ENCODE measurements around the gene COL9A2.

COL9A2 gene

DNA sequence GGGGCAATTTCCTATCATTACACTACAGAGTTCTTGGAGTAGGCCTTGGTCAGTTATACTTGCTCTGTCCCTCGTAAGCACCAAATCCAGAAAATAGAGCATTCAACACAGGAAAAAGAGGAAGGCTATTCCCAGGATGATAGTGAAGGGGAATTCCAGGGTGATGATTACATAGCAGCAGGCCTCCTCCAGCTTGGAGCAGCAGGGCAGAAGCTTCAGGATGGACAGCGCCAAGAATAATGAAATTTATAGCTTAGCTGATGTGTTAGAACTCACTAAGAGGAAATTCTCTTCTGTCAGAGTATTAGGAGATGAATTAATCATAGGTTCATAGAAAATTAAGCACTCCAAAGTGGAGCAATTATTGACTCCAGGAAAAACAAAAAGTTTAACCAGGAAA, 45.6 kb upstream of the COL9A2 start (continued):
- TF ChIP-seq, protein P1, sequence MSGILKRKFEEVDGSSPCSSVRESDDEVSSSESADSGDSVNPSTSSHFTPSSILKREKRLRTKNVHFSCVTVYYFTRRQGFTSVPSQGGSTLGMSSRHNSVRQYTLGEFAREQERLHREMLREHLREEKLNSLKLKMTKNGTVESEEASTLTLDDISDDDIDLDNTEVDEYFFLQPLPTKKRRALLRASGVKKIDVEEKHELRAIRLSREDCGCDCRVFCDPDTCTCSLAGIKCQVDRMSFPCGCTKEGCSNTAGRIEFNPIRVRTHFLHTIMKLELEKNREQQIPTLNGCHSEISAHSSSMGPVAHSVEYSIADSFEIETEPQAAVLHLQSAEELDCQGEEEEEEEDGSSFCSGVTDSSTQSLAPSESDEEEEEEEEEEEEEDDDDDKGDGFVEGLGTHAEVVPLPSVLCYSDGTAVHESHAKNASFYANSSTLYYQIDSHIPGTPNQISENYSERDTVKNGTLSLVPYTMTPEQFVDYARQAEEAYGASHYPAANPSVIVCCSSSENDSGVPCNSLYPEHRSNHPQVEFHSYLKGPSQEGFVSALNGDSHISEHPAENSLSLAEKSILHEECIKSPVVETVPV (CRISPR knock-in tag; IDR thresholded peaks at IDR 0.05), result no peak

DNA sequence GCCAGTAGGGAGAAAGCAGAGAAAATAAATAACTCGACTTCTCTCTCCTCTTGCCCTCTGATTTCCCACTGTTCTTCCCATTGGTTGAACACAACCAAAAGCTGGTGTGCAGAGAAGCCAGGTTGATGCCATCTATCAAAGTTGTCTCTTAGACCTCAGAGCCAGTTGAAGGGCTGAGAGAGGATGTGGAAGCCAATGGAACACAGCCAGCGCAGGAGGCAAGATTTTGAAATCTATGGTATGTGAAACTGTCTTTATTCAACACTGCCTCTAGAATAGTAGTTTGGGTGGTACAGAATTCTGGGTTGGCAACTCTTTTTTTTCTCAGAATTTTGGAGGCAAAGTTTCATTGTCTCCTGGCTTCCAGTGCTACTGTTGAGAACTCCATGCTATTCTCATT, 45.1 kb upstream of the COL9A2 start:
- no peak for ATAC-seq
- TF ChIP-seq ISL1 (CRISPR knock-in tag; IDR thresholded peaks at IDR 0.05), result no peak
- TF ChIP-seq ZC3H10 (CRISPR knock-in tag; IDR thresholded peaks at IDR 0.05), result no peak
- TF ChIP-seq, protein P1 (CRISPR knock-in tag; IDR thresholded peaks at IDR 0.05), result no peak
- TF ChIP-seq ZFP30 (CRISPR knock-in tag; IDR thresholded peaks at IDR 0.05), result no peak
- TF ChIP-seq RARB (CRISPR knock-in tag; IDR thresholded peaks at IDR 0.05), result no peak
- no peak for TF ChIP-seq ESRRG (CRISPR knock-in tag; IDR thresholded peaks at IDR 0.05)
- no peak for TF ChIP-seq PPARA (CRISPR knock-in tag; IDR thresholded peaks at IDR 0.05; ENCODE audit: borderline replicate concordance)
- no peak for TF ChIP-seq ZNF565 (CRISPR knock-in tag; conservative IDR thresholded peaks at IDR 0.05; ENCODE audit: low read depth)
- TF ChIP-seq, protein P2, sequence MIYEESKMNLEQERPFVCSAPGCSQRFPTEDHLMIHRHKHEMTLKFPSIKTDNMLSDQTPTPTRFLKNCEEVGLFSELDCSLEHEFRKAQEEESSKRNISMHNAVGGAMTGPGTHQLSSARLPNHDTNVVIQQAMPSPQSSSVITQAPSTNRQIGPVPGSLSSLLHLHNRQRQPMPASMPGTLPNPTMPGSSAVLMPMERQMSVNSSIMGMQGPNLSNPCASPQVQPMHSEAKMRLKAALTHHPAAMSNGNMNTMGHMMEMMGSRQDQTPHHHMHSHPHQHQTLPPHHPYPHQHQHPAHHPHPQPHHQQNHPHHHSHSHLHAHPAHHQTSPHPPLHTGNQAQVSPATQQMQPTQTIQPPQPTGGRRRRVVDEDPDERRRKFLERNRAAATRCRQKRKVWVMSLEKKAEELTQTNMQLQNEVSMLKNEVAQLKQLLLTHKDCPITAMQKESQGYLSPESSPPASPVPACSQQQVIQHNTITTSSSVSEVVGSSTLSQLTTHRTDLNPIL (CRISPR knock-in tag; IDR thresholded peaks at IDR 0.05; ENCODE audit: low read depth), result no peak
- no peak for TF ChIP-seq ZNF70 (CRISPR knock-in tag; IDR thresholded peaks at IDR 0.05)
- TF ChIP-seq, protein P3, sequence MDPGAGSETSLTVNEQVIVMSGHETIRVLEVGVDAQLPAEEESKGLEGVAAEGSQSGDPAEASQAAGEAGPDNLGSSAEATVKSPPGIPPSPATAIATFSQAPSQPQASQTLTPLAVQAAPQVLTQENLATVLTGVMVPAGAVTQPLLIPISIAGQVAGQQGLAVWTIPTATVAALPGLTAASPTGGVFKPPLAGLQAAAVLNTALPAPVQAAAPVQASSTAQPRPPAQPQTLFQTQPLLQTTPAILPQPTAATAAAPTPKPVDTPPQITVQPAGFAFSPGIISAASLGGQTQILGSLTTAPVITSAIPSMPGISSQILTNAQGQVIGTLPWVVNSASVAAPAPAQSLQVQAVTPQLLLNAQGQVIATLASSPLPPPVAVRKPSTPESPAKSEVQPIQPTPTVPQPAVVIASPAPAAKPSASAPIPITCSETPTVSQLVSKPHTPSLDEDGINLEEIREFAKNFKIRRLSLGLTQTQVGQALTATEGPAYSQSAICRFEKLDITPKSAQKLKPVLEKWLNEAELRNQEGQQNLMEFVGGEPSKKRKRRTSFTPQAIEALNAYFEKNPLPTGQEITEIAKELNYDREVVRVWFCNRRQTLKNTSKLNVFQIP (CRISPR knock-in tag; IDR thresholded peaks at IDR 0.05; ENCODE audit: borderline replicate concordance, low read depth), result no peak
- no peak for TF ChIP-seq TCF4 (CRISPR knock-in tag; IDR thresholded peaks at IDR 0.05; ENCODE audit: borderline replicate concordance)
- no peak for TF ChIP-seq ZFP3 (CRISPR knock-in tag; IDR thresholded peaks at IDR 0.05)
- TF ChIP-seq, protein P4, sequence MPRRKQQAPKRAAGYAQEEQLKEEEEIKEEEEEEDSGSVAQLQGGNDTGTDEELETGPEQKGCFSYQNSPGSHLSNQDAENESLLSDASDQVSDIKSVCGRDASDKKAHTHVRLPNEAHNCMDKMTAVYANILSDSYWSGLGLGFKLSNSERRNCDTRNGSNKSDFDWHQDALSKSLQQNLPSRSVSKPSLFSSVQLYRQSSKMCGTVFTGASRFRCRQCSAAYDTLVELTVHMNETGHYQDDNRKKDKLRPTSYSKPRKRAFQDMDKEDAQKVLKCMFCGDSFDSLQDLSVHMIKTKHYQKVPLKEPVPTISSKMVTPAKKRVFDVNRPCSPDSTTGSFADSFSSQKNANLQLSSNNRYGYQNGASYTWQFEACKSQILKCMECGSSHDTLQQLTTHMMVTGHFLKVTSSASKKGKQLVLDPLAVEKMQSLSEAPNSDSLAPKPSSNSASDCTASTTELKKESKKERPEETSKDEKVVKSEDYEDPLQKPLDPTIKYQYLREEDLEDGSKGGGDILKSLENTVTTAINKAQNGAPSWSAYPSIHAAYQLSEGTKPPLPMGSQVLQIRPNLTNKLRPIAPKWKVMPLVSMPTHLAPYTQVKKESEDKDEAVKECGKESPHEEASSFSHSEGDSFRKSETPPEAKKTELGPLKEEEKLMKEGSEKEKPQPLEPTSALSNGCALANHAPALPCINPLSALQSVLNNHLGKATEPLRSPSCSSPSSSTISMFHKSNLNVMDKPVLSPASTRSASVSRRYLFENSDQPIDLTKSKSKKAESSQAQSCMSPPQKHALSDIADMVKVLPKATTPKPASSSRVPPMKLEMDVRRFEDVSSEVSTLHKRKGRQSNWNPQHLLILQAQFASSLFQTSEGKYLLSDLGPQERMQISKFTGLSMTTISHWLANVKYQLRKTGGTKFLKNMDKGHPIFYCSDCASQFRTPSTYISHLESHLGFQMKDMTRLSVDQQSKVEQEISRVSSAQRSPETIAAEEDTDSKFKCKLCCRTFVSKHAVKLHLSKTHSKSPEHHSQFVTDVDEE (CRISPR knock-in tag; IDR thresholded peaks at IDR 0.05), result no peak
- TF ChIP-seq ARNTL (CRISPR knock-in tag; IDR thresholded peaks at IDR 0.05; ENCODE audit: borderline replicate concordance, low read depth), result no peak
- TF ChIP-seq GLIS3 (CRISPR knock-in tag; IDR thresholded peaks at IDR 0.05), result no peak
- TF ChIP-seq ZNF8 (CRISPR knock-in tag; IDR thresholded peaks at IDR 0.05), result no peak
- TF ChIP-seq, protein P5, sequence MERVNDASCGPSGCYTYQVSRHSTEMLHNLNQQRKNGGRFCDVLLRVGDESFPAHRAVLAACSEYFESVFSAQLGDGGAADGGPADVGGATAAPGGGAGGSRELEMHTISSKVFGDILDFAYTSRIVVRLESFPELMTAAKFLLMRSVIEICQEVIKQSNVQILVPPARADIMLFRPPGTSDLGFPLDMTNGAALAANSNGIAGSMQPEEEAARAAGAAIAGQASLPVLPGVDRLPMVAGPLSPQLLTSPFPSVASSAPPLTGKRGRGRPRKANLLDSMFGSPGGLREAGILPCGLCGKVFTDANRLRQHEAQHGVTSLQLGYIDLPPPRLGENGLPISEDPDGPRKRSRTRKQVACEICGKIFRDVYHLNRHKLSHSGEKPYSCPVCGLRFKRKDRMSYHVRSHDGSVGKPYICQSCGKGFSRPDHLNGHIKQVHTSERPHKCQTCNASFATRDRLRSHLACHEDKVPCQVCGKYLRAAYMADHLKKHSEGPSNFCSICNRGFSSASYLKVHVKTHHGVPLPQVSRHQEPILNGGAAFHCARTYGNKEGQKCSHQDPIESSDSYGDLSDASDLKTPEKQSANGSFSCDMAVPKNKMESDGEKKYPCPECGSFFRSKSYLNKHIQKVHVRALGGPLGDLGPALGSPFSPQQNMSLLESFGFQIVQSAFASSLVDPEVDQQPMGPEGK (CRISPR knock-in tag; IDR thresholded peaks at IDR 0.05; ENCODE audit: borderline replicate concordance), result no peak

DNA sequence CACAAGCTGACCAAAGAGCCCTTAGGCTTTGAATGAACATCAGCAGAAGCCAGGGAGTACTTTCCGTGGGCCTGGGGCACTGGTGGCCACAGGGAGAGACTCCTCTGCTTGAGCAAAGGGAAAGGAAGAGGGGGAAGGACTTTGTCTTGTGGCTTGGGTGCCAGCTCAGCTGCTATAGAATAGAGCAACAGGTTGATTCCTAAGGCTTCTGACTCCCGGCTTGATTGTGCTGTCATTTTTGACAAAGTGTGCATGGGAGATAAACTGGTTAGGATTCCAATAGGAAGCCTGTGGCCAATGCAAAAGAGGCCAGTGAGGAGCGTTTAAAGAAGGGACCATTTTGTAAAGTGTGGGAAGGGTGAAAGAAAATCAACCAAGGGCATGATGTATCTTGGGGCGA, 44.6 kb upstream of the COL9A2 start:
- ATAC-seq, result no peak
- TF ChIP-seq RARB (CRISPR knock-in tag; IDR thresholded peaks at IDR 0.05) (no peak), ESRRG (CRISPR knock-in tag; IDR thresholded peaks at IDR 0.05) (no peak), TCF4 (CRISPR knock-in tag; IDR thresholded peaks at IDR 0.05; ENCODE audit: borderline replicate concordance) (no peak), ISL1 (CRISPR knock-in tag; IDR thresholded peaks at IDR 0.05) (no peak), TOX (CRISPR knock-in tag; IDR thresholded peaks at IDR 0.05; ENCODE audit: borderline replicate concordance) (no peak)
- TF ChIP-seq, protein P2 (CRISPR knock-in tag; IDR thresholded peaks at IDR 0.05; ENCODE audit: low read depth), result no peak
- TF ChIP-seq, protein P5 (CRISPR knock-in tag; IDR thresholded peaks at IDR 0.05; ENCODE audit: borderline replicate concordance), result no peak

Data from SK-N-SH treated with all-trans-retinoic acid at 6 μM for 48 hours (cell line).